GM12878 (cell line): ENCODE data around the gene LARGE1. TPM values are rescaled to one million over a fixed set of nuclear protein-coding genes. Genes with fewer than 3 reads are reported as not detected.

Experiments used
- ATAC-seq: fragments of 200-7000 bp; cut with Tn5 transposase; 3 replicates; pipeline ENCODE4 v1.9.1; 2020; ENCODE audit warnings: mild to moderate bottlenecking, moderate library complexity
- BruUV-seq: library from RNA; stranded (reverse); fragments of 400-500 nt; replicated peaks from 2 replicates; lab custom pipeline; 2021; lab: Mats Ljungman, UMichigan
- CTCF ChIA-PET: fragments of 300-600 bp; sonication (Branson Sonifier 250); formaldehyde crosslinking; extraction: SDS; loops from one replicate; lab custom pipeline; 2021; ENCODE audit warnings: inconsistent platforms; lab: Yijun Ruan, JAX
- POLR2A ChIA-PET: fragments of 350-600 bp; formaldehyde crosslinking; extraction: SDS; loops from one replicate; lab custom pipeline; 2021; ENCODE audit warnings: inconsistent platforms; lab: Charles Lee
- RAD21 ChIA-PET: fragments of 300-600 bp; sonication (Branson Sonifier 250); formaldehyde crosslinking; loops from one replicate; lab custom pipeline; 2023; ENCODE audit warnings: antibody characterized with exemption; ENCODE audit not compliant: unreplicated experiment; lab: Charles Lee
- SMC1A ChIA-PET: fragments of 300-600 bp; sonication (Branson Sonifier 250); formaldehyde crosslinking; loops from one replicate; lab custom pipeline; 2023; ENCODE audit not compliant: unreplicated experiment, uncharacterized antibody; lab: Charles Lee
- DNase-seq: peaks from one replicate; pipeline ENCODE4 v3.0.0-alpha.2; 2011; ENCODE audit warnings: low read depth, low spot score
- FAIRE-seq: peaks from 3 replicates; lab custom pipeline; 2011; peaks lifted over from hg19 to GRCh38; lab: Jason Lieb, UNC
- H2AFZ ChIP-seq: 2 replicates; pipeline ENCODE4 v1.6.0; 2011; ENCODE audit warnings: low read depth, low read length, control low read depth; ENCODE audit not compliant: control insufficient read depth
- H3K27ac ChIP-seq: 2 replicates; pipeline ENCODE4 v1.5.1; 2011; ENCODE audit warnings: control low read depth; ENCODE audit not compliant: control insufficient read depth, insufficient read depth
- H3K27me3 ChIP-seq, 2 experiments: replicated peaks in 1 of 2; 2 replicates each; pipeline versions ENCODE4 v1.6.0 to v1.6.1; 2011; ENCODE audit warnings: low read length in 1 of 2; ENCODE audit not compliant: control insufficient read depth in 2 of 2, insufficient read depth in 2 of 2
- H3K36me3 ChIP-seq, 2 experiments: 2 replicates each; pipeline ENCODE4 v1.5.1; 2011; ENCODE audit warnings: low read length in 1 of 2; ENCODE audit not compliant: control insufficient read depth in 2 of 2, insufficient read depth in 2 of 2
- H3K4me1 ChIP-seq: 2 replicates; pipeline ENCODE4 v1.6.1; 2011; ENCODE audit warnings: mild to moderate bottlenecking, low read length, moderate library complexity, mixed read lengths; ENCODE audit not compliant: control insufficient read depth, insufficient read depth
- H3K4me2 ChIP-seq: 2 replicates; pipeline ENCODE4 v1.6.0; 2011; ENCODE audit warnings: control low read depth; ENCODE audit not compliant: control insufficient read depth, insufficient read depth
- H3K4me3 ChIP-seq: fragments of 200-600 bp; sonication (generic); 2 replicates; pipeline ENCODE4 v1.5.1; 2016
- H3K79me2 ChIP-seq: 2 replicates; pipeline ENCODE4 v1.6.0; 2011; ENCODE audit warnings: low read length; ENCODE audit not compliant: control insufficient read depth, insufficient read depth
- H3K9ac ChIP-seq: 2 replicates; pipeline ENCODE4 v1.8.0; 2011; ENCODE audit warnings: low read length, control low read depth, mixed read lengths; ENCODE audit not compliant: control insufficient read depth, insufficient read depth
- H3K9me3 ChIP-seq: replicated peaks from 3 replicates; pipeline ENCODE4 v1.5.1; 2011; ENCODE audit warnings: mild to moderate bottlenecking, low read length; ENCODE audit not compliant: control insufficient read depth, insufficient read depth
- H4K20me1 ChIP-seq: 2 replicates; pipeline ENCODE4 v1.6.0; 2011; ENCODE audit not compliant: control insufficient read depth, insufficient read depth
- CBX3 ChIP-seq: fragments of 200-600 bp; sonication (generic); IDR thresholded peaks from 2 replicates; pipeline ENCODE4 v1.6.1; 2016; ENCODE audit warnings: low read depth, borderline replicate concordance
- CBX5 ChIP-seq: sonication (generic); IDR thresholded peaks from 2 replicates; pipeline ENCODE4 v1.6.1; 2016; ENCODE audit warnings: low read depth, moderate library complexity, mild to moderate bottlenecking, inconsistent platforms
- CHD2 ChIP-seq: IDR thresholded peaks from 2 replicates; pipeline ENCODE4 v1.6.1; 2011; ENCODE audit warnings: low read depth, low read length, improper control_type of control experiment, borderline replicate concordance
- NFIC ChIP-seq: IDR thresholded peaks from 2 replicates; pipeline ENCODE4 v1.6.1; 2012; ENCODE audit warnings: low read depth, mild to moderate bottlenecking, inconsistent platforms, low read length, moderate library complexity
- RELA ChIP-seq: fragments of 450-650 bp; IDR thresholded peaks from 2 replicates; pipeline ENCODE4 v1.8.0; 2014; ENCODE audit warnings: borderline replicate concordance; ENCODE audit not compliant: partially characterized antibody
- RUNX3 ChIP-seq: IDR thresholded peaks from 2 replicates; pipeline ENCODE4 v1.6.1; 2012; ENCODE audit warnings: low read length, inconsistent platforms
- SMAD1 ChIP-seq: fragments of 450-650 bp; IDR thresholded peaks from 2 replicates; pipeline ENCODE4 v1.6.1; 2018; ENCODE audit warnings: mild to moderate bottlenecking, low read depth; ENCODE audit not compliant: partially characterized antibody
- SMAD5 ChIP-seq: IDR thresholded peaks from 2 replicates; pipeline ENCODE4 v1.6.1; 2016; ENCODE audit warnings: antibody characterized with exemption, low read depth
- TAF1 ChIP-seq: IDR thresholded peaks from 2 replicates; pipeline ENCODE4 v1.6.1; 2011; ENCODE audit warnings: mild to moderate bottlenecking, low read depth, low read length, borderline replicate concordance
- TBL1XR1 ChIP-seq: IDR thresholded peaks from 2 replicates; pipeline ENCODE4 v1.6.1; 2012; ENCODE audit warnings: low read depth, low read length, improper control_type of control experiment
- ZBTB40 ChIP-seq: fragments of 450-650 bp; IDR thresholded peaks from 2 replicates; pipeline ENCODE4 v1.6.1; 2016; ENCODE audit warnings: mild to moderate bottlenecking, moderate library complexity, borderline replicate concordance
- ZZZ3 ChIP-seq: IDR thresholded peaks from 2 replicates; pipeline ENCODE4 v1.6.1; 2011; ENCODE audit warnings: low read depth; ENCODE audit not compliant: control insufficient read depth, insufficient read length
- WGBS: methylation state at CpG from one replicate; pipeline ENCODE4 v1.1.6; 2016; ENCODE audit warnings: low lambda C conversion rate; ENCODE audit not compliant: insufficient replicate concordance, insufficient coverage; ENCODE audit errors: missing lambda C conversion rate; 5-methylcytosine and 5-hydroxymethylcytosine counted together
- in situ Hi-C: fragments of 300-500 bp; cut with MboI; formaldehyde crosslinking; loops from 9 replicates; pipeline ENCODE4 v1.14.3; 2018; ENCODE audit warnings: mixed read lengths
- intact Hi-C: fragments of 100-400 bp; cut with micrococcal nuclease; formaldehyde crosslinking; loops from one replicate; pipeline ENCODE4 v1.14.2; 2022; ENCODE audit not compliant: unreplicated experiment
- polyA plus RNA-seq, 11 experiments: library from polyadenylated mRNA; depleted of rRNA in 4 of 11; unstranded in 6 of 11; stranded (reverse) in 5 of 11; fragments of >200 nt; fragmentation: Nextera tagmentation in 4 of 11; fragmentation: Illumina TruSeq in 1 of 11; extraction: Ambion mirVana in 4 of 11; extraction: Trizol in 1 of 11; gene quantifications; 1 replicate in 1 of 11; 2 replicates in 10 of 11; pipeline versions ENCODE4 v1.2.1 to v1.2.3, GENCODE V29; 2011 to 2016; ENCODE audit warnings: inconsistent platforms in 2 of 11, missing spikeins in 2 of 11, low read depth in 1 of 11
- total RNA-seq, 4 experiments: library from RNA; depleted of rRNA in 3 of 4; stranded (reverse); fragments of >200 nt in 3 of 4; fragmentation: Illumina TruSeq in 1 of 4; extraction: Trizol in 1 of 4; gene quantifications; 2 replicates each; pipeline versions ENCODE4 v1.2.1 to v1.2.3, GENCODE V29; 2013 to 2021
- TF ChIP-seq, protein P1 (sequence below): IDR thresholded peaks from 2 replicates; pipeline ENCODE4 v1.6.1; 2012; ENCODE audit warnings: improper control_type of control experiment, low read depth, low read length; ENCODE audit not compliant: insufficient replicate concordance
- TF ChIP-seq, protein P2 (sequence below): fragments of 450-650 bp; IDR thresholded peaks from 2 replicates; pipeline ENCODE4 v1.6.1; 2016; ENCODE audit warnings: mild to moderate bottlenecking

LARGE1 gene
- total and polyA plus RNA-seq, 10 of the 15 experiments (the other 5 are each of a cell fraction or from before 2014, with no cell fraction given) = 3.2 to 41.4 (median 17.3) TPM

DNA sequence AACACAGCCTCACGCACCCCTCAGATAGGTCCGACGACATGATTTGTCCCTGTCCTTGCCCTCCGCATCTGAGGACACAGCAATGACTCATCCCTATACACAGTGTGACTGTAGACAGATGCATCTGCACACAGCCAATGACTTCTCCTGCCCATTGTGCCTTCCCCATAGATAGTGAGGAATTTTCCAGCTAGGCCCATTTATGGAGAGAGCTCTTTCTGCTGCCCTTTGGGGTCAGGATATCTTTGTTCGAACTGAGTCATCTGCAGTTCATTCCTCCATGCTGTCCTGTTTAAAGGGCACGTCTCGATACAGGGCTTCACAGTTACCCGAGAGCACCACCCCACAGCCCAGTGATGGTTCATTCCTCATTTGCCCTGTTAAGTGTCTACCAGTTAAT lies 96.7 kb downstream of the LARGE1 start:
- H4K20me1 ChIP-seq = no peaks in the 10 kb centered on the region
- ChIA-PET SMC1A (no interaction called here), RAD21 (interaction anchor here (1.7 kb wide), 1 partner anchor 47 kb away, joined by 3 read pairs; no protein-coding TSS in a partner anchor), CTCF (no interaction called here), POLR2A (no interaction called here)
- intact Hi-C loops = no loop called here
- 0 out of 2 replicates have a peak, but pooled peaks cover 3% of the 10 kb centered on the region for H3K4me1 ChIP-seq
- no peak overlapping the region for H3K4me3 ChIP-seq
- no peak for ATAC-seq
- H3K27me3 ChIP-seq = no peaks in the 10 kb centered on the region
- in situ Hi-C loops = no loop called here
- 85% methylated on average over 8 of the region's 8 CpGs for WGBS
- TF ChIP-seq, protein P1, sequence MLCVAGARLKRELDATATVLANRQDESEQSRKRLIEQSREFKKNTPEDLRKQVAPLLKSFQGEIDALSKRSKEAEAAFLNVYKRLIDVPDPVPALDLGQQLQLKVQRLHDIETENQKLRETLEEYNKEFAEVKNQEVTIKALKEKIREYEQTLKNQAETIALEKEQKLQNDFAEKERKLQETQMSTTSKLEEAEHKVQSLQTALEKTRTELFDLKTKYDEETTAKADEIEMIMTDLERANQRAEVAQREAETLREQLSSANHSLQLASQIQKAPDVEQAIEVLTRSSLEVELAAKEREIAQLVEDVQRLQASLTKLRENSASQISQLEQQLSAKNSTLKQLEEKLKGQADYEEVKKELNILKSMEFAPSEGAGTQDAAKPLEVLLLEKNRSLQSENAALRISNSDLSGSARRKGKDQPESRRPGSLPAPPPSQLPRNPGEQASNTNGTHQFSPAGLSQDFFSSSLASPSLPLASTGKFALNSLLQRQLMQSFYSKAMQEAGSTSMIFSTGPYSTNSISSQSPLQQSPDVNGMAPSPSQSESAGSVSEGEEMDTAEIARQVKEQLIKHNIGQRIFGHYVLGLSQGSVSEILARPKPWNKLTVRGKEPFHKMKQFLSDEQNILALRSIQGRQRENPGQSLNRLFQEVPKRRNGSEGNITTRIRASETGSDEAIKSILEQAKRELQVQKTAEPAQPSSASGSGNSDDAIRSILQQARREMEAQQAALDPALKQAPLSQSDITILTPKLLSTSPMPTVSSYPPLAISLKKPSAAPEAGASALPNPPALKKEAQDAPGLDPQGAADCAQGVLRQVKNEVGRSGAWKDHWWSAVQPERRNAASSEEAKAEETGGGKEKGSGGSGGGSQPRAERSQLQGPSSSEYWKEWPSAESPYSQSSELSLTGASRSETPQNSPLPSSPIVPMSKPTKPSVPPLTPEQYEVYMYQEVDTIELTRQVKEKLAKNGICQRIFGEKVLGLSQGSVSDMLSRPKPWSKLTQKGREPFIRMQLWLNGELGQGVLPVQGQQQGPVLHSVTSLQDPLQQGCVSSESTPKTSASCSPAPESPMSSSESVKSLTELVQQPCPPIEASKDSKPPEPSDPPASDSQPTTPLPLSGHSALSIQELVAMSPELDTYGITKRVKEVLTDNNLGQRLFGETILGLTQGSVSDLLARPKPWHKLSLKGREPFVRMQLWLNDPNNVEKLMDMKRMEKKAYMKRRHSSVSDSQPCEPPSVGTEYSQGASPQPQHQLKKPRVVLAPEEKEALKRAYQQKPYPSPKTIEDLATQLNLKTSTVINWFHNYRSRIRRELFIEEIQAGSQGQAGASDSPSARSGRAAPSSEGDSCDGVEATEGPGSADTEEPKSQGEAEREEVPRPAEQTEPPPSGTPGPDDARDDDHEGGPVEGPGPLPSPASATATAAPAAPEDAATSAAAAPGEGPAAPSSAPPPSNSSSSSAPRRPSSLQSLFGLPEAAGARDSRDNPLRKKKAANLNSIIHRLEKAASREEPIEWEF = no peak
- no peak for TF ChIP-seq CBX5
- no peak for TF ChIP-seq CHD2
- no peak for TF ChIP-seq CBX3
- no peak for TF ChIP-seq NFIC
- no peak for TF ChIP-seq SMAD5
- TF ChIP-seq TBL1XR1 = no peak
- TF ChIP-seq ZZZ3 = no peak
- TF ChIP-seq SMAD1 = no peak
- TF ChIP-seq ZBTB40 = no peak
- no peak for TF ChIP-seq RELA
- TF ChIP-seq, protein P2, sequence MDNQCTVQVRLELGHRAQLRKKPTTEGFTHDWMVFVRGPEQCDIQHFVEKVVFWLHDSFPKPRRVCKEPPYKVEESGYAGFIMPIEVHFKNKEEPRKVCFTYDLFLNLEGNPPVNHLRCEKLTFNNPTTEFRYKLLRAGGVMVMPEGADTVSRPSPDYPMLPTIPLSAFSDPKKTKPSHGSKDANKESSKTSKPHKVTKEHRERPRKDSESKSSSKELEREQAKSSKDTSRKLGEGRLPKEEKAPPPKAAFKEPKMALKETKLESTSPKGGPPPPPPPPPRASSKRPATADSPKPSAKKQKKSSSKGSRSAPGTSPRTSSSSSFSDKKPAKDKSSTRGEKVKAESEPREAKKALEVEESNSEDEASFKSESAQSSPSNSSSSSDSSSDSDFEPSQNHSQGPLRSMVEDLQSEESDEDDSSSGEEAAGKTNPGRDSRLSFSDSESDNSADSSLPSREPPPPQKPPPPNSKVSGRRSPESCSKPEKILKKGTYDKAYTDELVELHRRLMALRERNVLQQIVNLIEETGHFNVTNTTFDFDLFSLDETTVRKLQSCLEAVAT = no peak
- no peak for TF ChIP-seq RUNX3
- TF ChIP-seq TAF1 = no peak
- TF ChIP-seq, all 136 proteins: peak for 0
- Histone ChIP-seq H2AFZ (no peak overlapping the region), H3K4me2 (no peak overlapping the region), H3K27ac (no peak overlapping the region), H3K36me3 (no peaks in the 10 kb centered on the region), H3K79me2 (no peaks in the 10 kb centered on the region; the same call in 1 of the 2 replicates), H3K9me3 (no peaks in the 10 kb centered on the region; the same call in 2 of the 3 replicates), H3K9ac (no peak overlapping the region)
- DNase-seq (no peak), FAIRE-seq (no peak)
- BruUV-seq = no TSS peak
